Vagina (tissue), 2 donors: ENCODE data around the gene FANK1. TPM values are rescaled to one million over a fixed set of nuclear protein-coding genes. Genes with fewer than 3 reads are reported as not detected.

Experiments
- DNase-seq, 2 donors: peaks; one replicate each; pipeline ENCODE4 v3.0.0-alpha.2; 2017; ENCODE audit errors: extremely low spot score in 2 of 2
- H3K27ac ChIP-seq: fragments of 200-600 bp; sonication (generic); one replicate; pipeline ENCODE4 v1.5.1; 2019
- H3K27me3 ChIP-seq: fragments of 200-600 bp; sonication (generic); one replicate; pipeline ENCODE4 v1.5.1; 2019
- H3K36me3 ChIP-seq, 2 donors: fragments of 200-600 bp; sonication (generic); one replicate each; pipeline ENCODE4 v1.5.1; 2017 to 2019
- H3K4me1 ChIP-seq: fragments of 200-600 bp; sonication (generic); one replicate; pipeline ENCODE4 v1.5.1; 2019
- H3K4me3 ChIP-seq, 2 donors: fragments of 200-600 bp; sonication (generic); 1 replicate in 1 of 2; 2 replicates in 1 of 2; pipeline ENCODE4 v1.5.1; 2016 to 2019
- H3K9me3 ChIP-seq: fragments of 200-600 bp; sonication (generic); one replicate; pipeline ENCODE4 v1.5.1; 2019
- POLR2A ChIP-seq, 2 donors: fragments of 450-650 bp; IDR thresholded peaks; one replicate each; pipeline ENCODE4 v1.6.1; 2017; ENCODE audit warnings: antibody characterized with exemption in 2 of 2, mild to moderate bottlenecking in 2 of 2, moderate library complexity in 2 of 2
- POLR2AphosphoS5 ChIP-seq, 2 donors: sonication (generic); formaldehyde crosslinking; IDR thresholded peaks; one replicate each; pipeline ENCODE4 v1.9.0; 2017; ENCODE audit warnings: antibody characterized with exemption in 2 of 2, mild to moderate bottlenecking in 2 of 2, low read depth in 1 of 2; ENCODE audit not compliant: insufficient read depth in 1 of 2
- intact Hi-C: fragments of 100-400 bp; cut with DNase I; formaldehyde crosslinking; loops from one replicate; pipeline ENCODE4 v1.15.1; 2023
- total RNA-seq: library from RNA; depleted of rRNA; stranded (reverse); fragments of >200 nt; gene quantifications from one replicate; pipeline ENCODE4 v1.2.3, GENCODE V29; 2016
- TF ChIP-seq, protein P1 (sequence below), 3 experiments: fragments of 450-650 bp in 2 of 3; fragments of 200-600 bp in 1 of 3; sonication (generic) in 1 of 3; IDR thresholded peaks; one replicate each; pipeline ENCODE4 v1.5.1; 2017 to 2019; ENCODE audit warnings: antibody characterized with exemption in 3 of 3, mild to moderate bottlenecking in 2 of 3, moderate library complexity in 2 of 3

FANK1 gene
- total RNA-seq, 1 donor from 2014 or later, result 6.6 TPM

DNA sequence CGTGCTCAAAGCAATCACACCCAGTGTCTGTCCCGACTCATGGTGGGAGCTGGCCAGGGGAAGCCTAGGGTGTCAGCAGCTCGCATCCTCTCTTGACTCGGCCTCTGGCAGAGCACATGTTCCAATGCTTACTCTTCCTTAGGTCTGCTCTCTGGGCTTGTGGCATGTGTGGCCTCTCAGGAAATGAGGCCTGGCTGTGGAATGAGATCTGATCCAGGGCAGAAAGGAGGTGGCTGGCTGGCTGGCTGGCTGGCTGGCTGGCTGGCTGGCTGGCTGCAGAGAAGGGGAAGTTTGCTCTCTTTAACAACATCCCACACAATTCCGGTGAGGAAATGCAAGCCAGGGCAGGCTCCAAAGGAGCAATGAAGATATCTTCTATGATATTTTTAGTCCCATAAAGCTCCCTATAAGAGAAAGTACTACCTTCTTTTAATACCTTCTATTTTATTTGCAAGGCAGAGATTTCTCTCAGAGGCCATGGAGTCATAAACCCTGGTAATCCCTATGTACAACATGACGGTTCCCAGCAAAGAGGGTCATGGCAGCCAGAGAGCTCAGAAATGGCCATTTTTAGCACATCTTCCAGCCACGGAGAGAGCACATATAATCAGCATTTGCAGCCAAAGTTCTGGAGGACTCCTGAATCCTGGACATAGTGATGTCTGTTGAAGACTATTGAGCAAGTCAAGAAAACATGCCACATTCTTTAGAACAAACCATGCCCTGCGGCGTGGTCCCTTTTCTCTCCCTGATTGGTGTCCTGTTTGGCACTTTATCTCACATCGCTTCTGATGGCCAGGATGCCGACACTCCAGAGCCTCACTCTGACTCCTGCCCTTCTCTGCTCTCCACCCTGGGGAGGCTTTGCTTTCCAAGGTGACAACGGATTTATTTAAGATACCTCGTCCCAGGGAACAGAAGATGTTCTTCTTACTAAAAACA lies 153.7 kb downstream of the FANK1 start:
- no peak overlapping the region for H3K4me3 ChIP-seq

DNA sequence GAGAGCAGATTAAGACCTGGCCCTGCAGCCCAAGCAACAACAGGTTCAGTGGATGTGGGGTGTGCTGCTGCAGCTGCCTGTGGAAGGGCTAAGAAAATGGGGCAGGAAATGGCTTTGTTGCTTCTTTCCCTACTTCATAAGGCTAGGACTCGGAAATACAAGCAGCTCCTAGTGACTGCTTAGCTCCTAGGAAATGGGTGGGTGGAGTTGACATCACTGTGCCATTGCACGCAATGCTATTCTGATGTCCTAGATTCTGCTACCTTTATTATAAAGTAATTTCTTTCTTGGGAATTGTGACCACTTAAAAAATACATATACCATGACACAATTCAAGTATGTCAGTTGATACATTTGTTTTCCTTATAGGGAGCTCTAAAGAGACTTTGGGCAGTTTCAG lies 155.8 kb downstream of the FANK1 start:
- H3K27me3 ChIP-seq, result no peaks in the 10 kb centered on the region
- no peak overlapping the region for H3K27ac ChIP-seq
- DNase-seq, result no peak
- TF ChIP-seq, protein P1, sequence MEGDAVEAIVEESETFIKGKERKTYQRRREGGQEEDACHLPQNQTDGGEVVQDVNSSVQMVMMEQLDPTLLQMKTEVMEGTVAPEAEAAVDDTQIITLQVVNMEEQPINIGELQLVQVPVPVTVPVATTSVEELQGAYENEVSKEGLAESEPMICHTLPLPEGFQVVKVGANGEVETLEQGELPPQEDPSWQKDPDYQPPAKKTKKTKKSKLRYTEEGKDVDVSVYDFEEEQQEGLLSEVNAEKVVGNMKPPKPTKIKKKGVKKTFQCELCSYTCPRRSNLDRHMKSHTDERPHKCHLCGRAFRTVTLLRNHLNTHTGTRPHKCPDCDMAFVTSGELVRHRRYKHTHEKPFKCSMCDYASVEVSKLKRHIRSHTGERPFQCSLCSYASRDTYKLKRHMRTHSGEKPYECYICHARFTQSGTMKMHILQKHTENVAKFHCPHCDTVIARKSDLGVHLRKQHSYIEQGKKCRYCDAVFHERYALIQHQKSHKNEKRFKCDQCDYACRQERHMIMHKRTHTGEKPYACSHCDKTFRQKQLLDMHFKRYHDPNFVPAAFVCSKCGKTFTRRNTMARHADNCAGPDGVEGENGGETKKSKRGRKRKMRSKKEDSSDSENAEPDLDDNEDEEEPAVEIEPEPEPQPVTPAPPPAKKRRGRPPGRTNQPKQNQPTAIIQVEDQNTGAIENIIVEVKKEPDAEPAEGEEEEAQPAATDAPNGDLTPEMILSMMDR (IDR thresholded peaks at IDR 0.05), result no peak
- no peak for TF ChIP-seq POLR2AphosphoS5 (IDR thresholded peaks at IDR 0.05; ENCODE audit: insufficient read depth in 1 of 2, low read depth in 1 of 2)
- intact Hi-C loops, result no loop called here
- no peaks in the 10 kb centered on the region for H3K9me3 ChIP-seq
- no peaks in the 10 kb centered on the region for H3K36me3 ChIP-seq
- H3K4me3 ChIP-seq, result no peak overlapping the region
- no peaks in the 10 kb centered on the region for H3K4me1 ChIP-seq

More for the DNA sequence above, 153.7 kb downstream of the FANK1 start:
- no peak for TF ChIP-seq POLR2A (IDR thresholded peaks at IDR 0.05)
- TF ChIP-seq, protein P1 (IDR thresholded peaks at IDR 0.05), result no peak
- TF ChIP-seq POLR2AphosphoS5 (IDR thresholded peaks at IDR 0.05; ENCODE audit: insufficient read depth in 1 of 2, low read depth in 1 of 2), result no peak
- Histone ChIP-seq H3K4me1 (no peaks in the 10 kb centered on the region), H3K27ac (no peak overlapping the region), H3K36me3 (no peaks in the 10 kb centered on the region), H3K27me3 (no peaks in the 10 kb centered on the region), H3K9me3 (no peaks in the 10 kb centered on the region)
- intact Hi-C loops, result no loop called here
- DNase-seq, result no peak

DNA sequence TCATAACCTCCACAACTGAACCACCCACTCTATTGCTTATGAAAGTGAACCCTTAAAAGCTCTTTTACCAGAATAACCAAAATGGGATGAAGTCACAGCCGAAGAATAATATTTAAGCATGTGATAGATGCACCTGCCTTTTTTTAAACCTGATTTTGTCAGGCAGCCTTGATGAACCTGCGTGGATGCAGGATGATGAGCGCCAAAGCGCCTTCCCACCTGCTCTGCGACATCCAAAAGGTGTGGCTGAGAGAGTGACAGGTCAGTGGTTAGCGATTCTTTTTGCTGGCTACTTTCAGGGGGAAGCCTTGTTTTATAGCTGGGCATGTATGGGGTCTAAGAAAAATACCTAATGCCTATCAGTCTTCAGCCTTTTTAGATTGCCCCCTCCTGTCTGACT lies 157.8 kb downstream of the FANK1 start:
- Histone ChIP-seq H3K9me3 (no peaks in the 10 kb centered on the region), H3K27me3 (no peaks in the 10 kb centered on the region), H3K4me1 (no peaks in the 10 kb centered on the region), H3K27ac (no peak overlapping the region), H3K4me3 (no peak overlapping the region), H3K36me3 (no peaks in the 10 kb centered on the region)
- no peak for DNase-seq
- intact Hi-C loops, result no loop called here
- TF ChIP-seq POLR2A (IDR thresholded peaks at IDR 0.05) (no peak), POLR2AphosphoS5 (IDR thresholded peaks at IDR 0.05; ENCODE audit: insufficient read depth in 1 of 2, low read depth in 1 of 2) (no peak)
- TF ChIP-seq, protein P1 (IDR thresholded peaks at IDR 0.05), result no peak

DNA sequence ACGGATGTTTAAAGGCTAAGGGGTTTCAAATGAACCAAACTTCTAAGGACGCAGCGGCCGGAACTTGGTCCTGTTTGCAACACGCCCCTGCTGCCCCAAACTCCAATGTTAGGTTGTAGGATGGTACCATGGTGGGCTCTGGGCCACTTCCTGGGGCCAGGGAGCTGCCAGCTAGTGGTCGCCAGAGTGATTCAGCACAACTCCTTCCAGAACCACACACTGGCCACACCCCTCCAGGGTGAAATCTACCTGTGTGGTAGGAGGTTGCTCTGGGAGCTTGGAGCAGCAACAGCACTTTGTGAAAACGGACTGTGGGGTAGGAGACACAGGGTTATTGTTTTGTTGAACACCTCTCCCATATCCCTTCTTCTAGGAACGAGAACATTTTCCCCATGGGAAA lies 161.1 kb downstream of the FANK1 start:
- Histone ChIP-seq H3K9me3 (no peaks in the 10 kb centered on the region), H3K27ac (no peak overlapping the region), H3K36me3 (no peaks in the 10 kb centered on the region), H3K4me3 (no peak overlapping the region), H3K4me1 (peaks cover 29% of the 10 kb centered on the region), H3K27me3 (no peaks in the 10 kb centered on the region)
- DNase-seq, result peak in 1 of 2 donors; percentile 70
- intact Hi-C loops, result no loop called here
- TF ChIP-seq POLR2AphosphoS5 (IDR thresholded peaks at IDR 0.05; ENCODE audit: insufficient read depth in 1 of 2, low read depth in 1 of 2) (no peak), POLR2A (IDR thresholded peaks at IDR 0.05) (no peak)
- TF ChIP-seq, protein P1 (IDR thresholded peaks at IDR 0.05), result no peak

DNA sequence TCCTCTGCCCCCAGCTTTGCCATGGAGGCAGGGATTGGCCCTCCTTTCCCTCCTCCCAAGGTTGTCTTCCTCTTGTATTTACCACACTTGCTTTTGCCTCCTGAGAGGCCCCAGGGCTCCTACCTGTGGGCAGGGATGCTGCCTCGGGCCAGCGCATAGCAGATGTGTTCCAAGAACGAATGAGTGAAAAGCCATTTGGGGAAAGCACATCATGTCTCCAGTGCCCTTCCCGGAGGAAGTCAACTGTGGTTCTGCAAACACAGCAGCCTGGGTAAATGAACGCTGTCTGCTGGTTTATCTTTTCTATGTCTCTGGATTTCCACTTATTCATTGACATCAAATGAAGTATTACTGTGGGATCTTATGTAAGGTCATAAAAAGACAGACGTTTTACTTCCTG lies 161.7 kb downstream of the FANK1 start:
- intact Hi-C loops, result no loop called here
- Histone ChIP-seq H3K27ac (no peak overlapping the region), H3K36me3 (no peaks in the 10 kb centered on the region), H3K4me1 (peaks cover 36% of the 10 kb centered on the region), H3K9me3 (no peaks in the 10 kb centered on the region), H3K4me3 (no peak overlapping the region), H3K27me3 (no peaks in the 10 kb centered on the region)
- TF ChIP-seq, protein P1 (IDR thresholded peaks at IDR 0.05), result no peak
- TF ChIP-seq POLR2AphosphoS5 (IDR thresholded peaks at IDR 0.05; ENCODE audit: insufficient read depth in 1 of 2, low read depth in 1 of 2) (no peak), POLR2A (IDR thresholded peaks at IDR 0.05) (no peak)
- peak in 1 of 2 donors; percentile 67 for DNase-seq
